A549 (cell line): ENCODE measurements around the gene BCAS3. TPM values are rescaled to one million over a fixed set of nuclear protein-coding genes. Genes with fewer than 3 reads are reported as not detected.

Experiments used
- ATAC-seq, 2 experiments: fragments of 200-7000 bp in 1 of 2; fragments of >200 bp in 1 of 2; cut with Nextera tagmentation in 1 of 2; cut with Tn5 transposase in 1 of 2; 3 replicates each; pipeline versions ENCODE4 v1.8.0 to v1.9.1; 2018 to 2020; ENCODE audit warnings: mild to moderate bottlenecking in 1 of 2, moderate library complexity in 1 of 2
- CTCF ChIA-PET: fragments of 300-600 bp; sonication (Branson Sonifier 250); formaldehyde crosslinking; extraction: SDS; loops from one replicate; lab custom pipeline; 2021; ENCODE audit warnings: antibody characterized with exemption, inconsistent platforms; lab: Yijun Ruan, JAX
- POLR2A ChIA-PET: fragments of 350-600 bp; formaldehyde crosslinking; extraction: SDS; loops from one replicate; lab custom pipeline; 2021; ENCODE audit warnings: antibody characterized with exemption, inconsistent platforms; lab: Yijun Ruan, JAX
- DNase-seq, 2 experiments: peaks; one replicate each; pipeline versions ENCODE4 v3.0.0 to v3.0.0-alpha.2; 2011 to 2016; ENCODE audit warnings: low read depth in 1 of 2, low spot score in 1 of 2
- FAIRE-seq: peaks from 2 replicates; lab custom pipeline; 2011; peaks lifted over from hg19 to GRCh38; lab: Jason Lieb, UNC
- H3K27ac ChIP-seq, 2 experiments: fragments of >200 bp; sonication (Bioruptor Twin); formaldehyde crosslinking; 3 replicates each; pipeline ENCODE4 v1.5.1; 2016 to 2017
- H3K4me1 ChIP-seq: fragments of >200 bp; sonication (Bioruptor Twin); formaldehyde crosslinking; 3 replicates; pipeline ENCODE4 v1.6.1; 2016
- H3K4me2 ChIP-seq: fragments of >200 bp; sonication (Bioruptor Twin); formaldehyde crosslinking; 3 replicates; pipeline ENCODE4 v1.6.1; 2016
- H3K4me3 ChIP-seq: fragments of >200 bp; sonication (Bioruptor Twin); formaldehyde crosslinking; 3 replicates; pipeline ENCODE4 v1.5.1; 2016
- H3K9me3 ChIP-seq: fragments of >200 bp; sonication (Bioruptor Twin); formaldehyde crosslinking; 3 replicates; pipeline ENCODE4 v1.6.1; 2016
- CBX2 ChIP-seq: fragments of 200-600 bp; sonication (generic); IDR thresholded peaks from 2 replicates; pipeline ENCODE4 v1.6.1; 2016; ENCODE audit warnings: low read depth, mild to moderate bottlenecking, borderline replicate concordance
- EP300 ChIP-seq, 2 experiments: fragments of >200 bp; sonication (Bioruptor Twin); formaldehyde crosslinking; IDR thresholded peaks; 2 replicates in 1 of 2; 3 replicates in 1 of 2; pipeline ENCODE4 v1.6.1; 2016 to 2017
- ESRRA ChIP-seq: fragments of 150-350 bp; IDR thresholded peaks from 2 replicates; pipeline ENCODE4 v1.6.1; 2014; ENCODE audit warnings: mild to moderate bottlenecking, low read length, borderline replicate concordance
- FOSL2 ChIP-seq, 2 experiments: fragments of 450-650 bp in 1 of 2; fragments of >200 bp in 1 of 2; sonication (Bioruptor Twin) in 1 of 2; formaldehyde crosslinking; IDR thresholded peaks; 2 replicates each; pipeline versions ENCODE4 v1.5.0 to v1.6.1; 2016 to 2020; ENCODE audit warnings: mild to moderate bottlenecking in 1 of 2, moderate library complexity in 1 of 2
- FOXS1 ChIP-seq: fragments of 250-450 bp; sonication (Bioruptor Pico); IDR thresholded peaks from 2 replicates; pipeline ENCODE4 v1.5.0; 2020; ENCODE audit warnings: mild to moderate bottlenecking, moderate library complexity
- HEYL ChIP-seq: fragments of 250-450 bp; sonication (Bioruptor Pico); IDR thresholded peaks from 2 replicates; pipeline ENCODE4 v1.8.0; 2021; ENCODE audit warnings: mild to moderate bottlenecking, moderate library complexity
- JUN ChIP-seq, 2 experiments: fragments of >200 bp; sonication (Bioruptor Twin); formaldehyde crosslinking; IDR thresholded peaks; 2 replicates in 1 of 2; 3 replicates in 1 of 2; pipeline ENCODE4 v1.6.1; 2016 to 2017
- MAFK ChIP-seq: fragments of 450-650 bp; IDR thresholded peaks from 2 replicates; pipeline ENCODE4 v1.6.1; 2014; ENCODE audit not compliant: partially characterized antibody
- MYC ChIP-seq: IDR thresholded peaks from 2 replicates; pipeline ENCODE4 v1.6.1; 2012; ENCODE audit warnings: mild to moderate bottlenecking, inconsistent platforms, low read length, improper control_type of control experiment, borderline replicate concordance
- POLR2AphosphoS2 ChIP-seq: conservative IDR thresholded peaks from 2 replicates; pipeline ENCODE4 v1.6.1; 2012; ENCODE audit warnings: low read length, improper control_type of control experiment, inconsistent platforms
- RARB ChIP-seq: fragments of 250-450 bp; sonication (Bioruptor Pico); IDR thresholded peaks from 2 replicates; pipeline ENCODE4 v1.8.0; 2021; ENCODE audit warnings: mild to moderate bottlenecking, moderate library complexity
- RCOR1 ChIP-seq: fragments of 150-350 bp; IDR thresholded peaks from 2 replicates; pipeline ENCODE4 v1.6.1; 2014; ENCODE audit warnings: antibody characterized with exemption, low read length, low read depth
- RFX5 ChIP-seq: fragments of 450-650 bp; IDR thresholded peaks from 2 replicates; pipeline ENCODE4 v1.7.1; 2014; ENCODE audit warnings: antibody characterized with exemption, mild to moderate bottlenecking, moderate library complexity
- TP53 ChIP-seq: fragments of 250-450 bp; sonication (Bioruptor Pico); IDR thresholded peaks from 2 replicates; pipeline ENCODE4 v1.5.0; 2021; ENCODE audit warnings: mild to moderate bottlenecking, moderate library complexity
- ZNF302 ChIP-seq: fragments of 250-450 bp; sonication (Bioruptor Pico); IDR thresholded peaks from 2 replicates; pipeline ENCODE4 v1.9.0; 2021; ENCODE audit warnings: inconsistent platforms, mild to moderate bottlenecking, moderate library complexity
- ZSCAN20 ChIP-seq: fragments of 250-450 bp; sonication (Bioruptor Pico); IDR thresholded peaks from 2 replicates; pipeline ENCODE4 v1.8.0; 2022; ENCODE audit warnings: mild to moderate bottlenecking, moderate library complexity
- WGBS: methylation state at CpG from one replicate; pipeline ENCODE4 v1.1.6; 2017; ENCODE audit errors: missing lambda C conversion rate; 5-methylcytosine and 5-hydroxymethylcytosine counted together
- polyA plus RNA-seq, 4 experiments: library from polyadenylated mRNA; depleted of rRNA in 3 of 4; stranded (reverse); fragments of >200 nt; fragmentation: RNase III in 1 of 4; extraction: RNeasy Plus Mini Kit Qiagen cat#74134 plus additional on column Dnase treatment in 1 of 4; gene quantifications; 2 replicates in 3 of 4; 3 replicates in 1 of 4; pipeline ENCODE4 v1.2.3, GENCODE V29; 2011 to 2017
- TF ChIP-seq, protein P1 (sequence below): IDR thresholded peaks from 2 replicates; pipeline ENCODE4 v1.6.1; 2012
- TF ChIP-seq, protein P2 (sequence below): fragments of >200 bp; sonication (Bioruptor Twin); formaldehyde crosslinking; IDR thresholded peaks from 3 replicates; pipeline ENCODE4 v1.5.1; 2016
- TF ChIP-seq, protein P3 (sequence below): fragments of 150-350 bp; IDR thresholded peaks from 2 replicates; pipeline ENCODE4 v1.6.1; 2014; ENCODE audit warnings: low read depth, mild to moderate bottlenecking, low read length
- TF ChIP-seq, protein P4 (sequence below): fragments of 450-650 bp; IDR thresholded peaks from 2 replicates; pipeline ENCODE4 v1.6.1; 2014; ENCODE audit warnings: antibody characterized with exemption
- TF ChIP-seq, protein P5 (sequence below): fragments of 250-450 bp; sonication (Bioruptor Pico); IDR thresholded peaks from 2 replicates; pipeline ENCODE4 v1.5.0; 2020; ENCODE audit warnings: low read depth, mild to moderate bottlenecking, moderate library complexity
- TF ChIP-seq, protein P6 (sequence below): fragments of >200 bp; sonication (Bioruptor Twin); formaldehyde crosslinking; IDR thresholded peaks from 3 replicates; pipeline ENCODE4 v1.6.1; 2016

Gene BCAS3
- polyA plus RNA-seq, 2 of the 4 experiments (the other 2 are of a cell fraction) = 14.7 to 43.4 TPM

DNA sequence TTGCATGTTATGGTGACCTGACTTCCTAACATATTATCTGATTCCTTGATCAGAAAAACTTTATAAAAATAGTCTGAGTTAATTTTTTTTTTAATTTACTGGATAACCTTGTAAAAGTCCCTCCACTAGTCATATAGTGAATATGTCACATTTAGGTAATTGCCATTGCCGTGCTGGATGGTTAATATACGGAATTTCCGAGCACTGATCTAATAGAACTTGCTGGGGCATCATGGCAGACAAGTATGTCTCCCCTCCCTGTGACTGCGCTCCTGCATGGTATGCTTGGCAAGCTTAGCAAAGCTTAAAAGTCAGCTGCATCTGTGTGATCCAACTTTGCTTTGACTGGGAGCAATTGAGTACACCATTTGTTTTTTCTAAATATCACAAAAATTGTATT lies 482.6 kb downstream of the BCAS3 start:
- Histone ChIP-seq H3K4me3 (no peak overlapping the region), H3K9me3 (no peaks in the 10 kb centered on the region), H3K4me2 (no peak overlapping the region; the same call in 2 of the 3 replicates), H3K27ac (no peak overlapping the region), H3K4me1 (peaks cover 50% of the 10 kb centered on the region)
- no peak for FAIRE-seq
- CTCF ChIA-PET = interaction anchor here (0.6 to 1.2 kb wide), 2 partner anchors 149 to 676 kb away, joined by 3 to 4 read pairs; no protein-coding TSS in a partner anchor
- 92% methylated on average over 4 of the region's 4 CpGs for WGBS
- DNase-seq = no peak
- POLR2A ChIA-PET = no interaction called here
- no peak for ATAC-seq
- TF ChIP-seq HEYL (CRISPR knock-in tag) (no peak), EP300 (IDR thresholded peaks at IDR 0.05) (no peak), ZNF302 (CRISPR knock-in tag) (no peak), TP53 (no peak), RARB (CRISPR knock-in tag) (no peak), JUN (IDR thresholded peaks at IDR 0.05) (no peak), CBX2 (no peak), FOSL2 (IDR thresholded peaks at IDR 0.05) (no peak), FOSL2 (CRISPR knock-in tag; IDR thresholded peaks at IDR 0.05) (no peak), MAFK (no peak), POLR2AphosphoS2 (no peak), FOXS1 (CRISPR knock-in tag) (no peak), RFX5 (no peak)
- TF ChIP-seq, protein P1, sequence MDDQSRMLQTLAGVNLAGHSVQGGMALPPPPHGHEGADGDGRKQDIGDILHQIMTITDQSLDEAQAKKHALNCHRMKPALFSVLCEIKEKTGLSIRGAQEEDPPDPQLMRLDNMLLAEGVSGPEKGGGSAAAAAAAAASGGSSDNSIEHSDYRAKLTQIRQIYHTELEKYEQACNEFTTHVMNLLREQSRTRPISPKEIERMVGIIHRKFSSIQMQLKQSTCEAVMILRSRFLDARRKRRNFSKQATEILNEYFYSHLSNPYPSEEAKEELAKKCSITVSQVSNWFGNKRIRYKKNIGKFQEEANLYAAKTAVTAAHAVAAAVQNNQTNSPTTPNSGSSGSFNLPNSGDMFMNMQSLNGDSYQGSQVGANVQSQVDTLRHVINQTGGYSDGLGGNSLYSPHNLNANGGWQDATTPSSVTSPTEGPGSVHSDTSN = no peak
- TF ChIP-seq, protein P2, sequence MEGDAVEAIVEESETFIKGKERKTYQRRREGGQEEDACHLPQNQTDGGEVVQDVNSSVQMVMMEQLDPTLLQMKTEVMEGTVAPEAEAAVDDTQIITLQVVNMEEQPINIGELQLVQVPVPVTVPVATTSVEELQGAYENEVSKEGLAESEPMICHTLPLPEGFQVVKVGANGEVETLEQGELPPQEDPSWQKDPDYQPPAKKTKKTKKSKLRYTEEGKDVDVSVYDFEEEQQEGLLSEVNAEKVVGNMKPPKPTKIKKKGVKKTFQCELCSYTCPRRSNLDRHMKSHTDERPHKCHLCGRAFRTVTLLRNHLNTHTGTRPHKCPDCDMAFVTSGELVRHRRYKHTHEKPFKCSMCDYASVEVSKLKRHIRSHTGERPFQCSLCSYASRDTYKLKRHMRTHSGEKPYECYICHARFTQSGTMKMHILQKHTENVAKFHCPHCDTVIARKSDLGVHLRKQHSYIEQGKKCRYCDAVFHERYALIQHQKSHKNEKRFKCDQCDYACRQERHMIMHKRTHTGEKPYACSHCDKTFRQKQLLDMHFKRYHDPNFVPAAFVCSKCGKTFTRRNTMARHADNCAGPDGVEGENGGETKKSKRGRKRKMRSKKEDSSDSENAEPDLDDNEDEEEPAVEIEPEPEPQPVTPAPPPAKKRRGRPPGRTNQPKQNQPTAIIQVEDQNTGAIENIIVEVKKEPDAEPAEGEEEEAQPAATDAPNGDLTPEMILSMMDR = no peak

DNA sequence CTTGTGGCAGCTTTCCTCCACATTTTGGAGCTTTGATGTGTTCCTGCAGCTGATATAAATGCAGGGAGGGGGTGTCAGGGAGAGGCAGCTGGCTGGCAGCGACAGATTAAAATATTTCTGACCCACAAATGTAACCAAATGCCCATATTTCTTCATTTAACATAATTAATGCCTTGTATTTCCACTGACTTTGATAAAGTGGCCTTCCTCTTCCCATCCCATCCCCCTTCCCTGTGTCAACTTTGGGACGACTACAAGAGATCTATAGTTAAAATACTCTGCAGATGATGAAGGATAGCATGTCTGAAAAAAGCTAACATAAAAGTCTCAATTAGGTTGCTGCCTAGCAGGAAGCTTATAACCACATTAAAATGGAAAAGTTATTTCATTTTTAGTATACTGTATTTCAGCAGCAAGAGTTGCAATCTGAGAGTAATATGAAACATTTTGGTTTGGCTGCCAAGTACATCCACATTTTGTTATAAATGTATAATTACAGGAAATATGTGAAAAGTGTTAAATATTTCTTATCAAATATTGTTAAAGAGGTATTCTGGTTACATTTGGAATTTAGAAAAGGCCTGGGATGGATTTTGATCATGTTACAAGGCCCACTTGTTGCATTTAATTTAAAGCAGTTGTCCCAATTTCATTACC lies 483.3 kb downstream of the BCAS3 start:
- peaks cover 42% of the 10 kb centered on the region for H3K4me1 ChIP-seq
- no peak for TF ChIP-seq FOSL2 (IDR thresholded peaks at IDR 0.05)
- no peak for TF ChIP-seq FOSL2 (CRISPR knock-in tag; IDR thresholded peaks at IDR 0.05)
- no peak for TF ChIP-seq POLR2AphosphoS2
- no peak for TF ChIP-seq RFX5
- TF ChIP-seq, protein P3, sequence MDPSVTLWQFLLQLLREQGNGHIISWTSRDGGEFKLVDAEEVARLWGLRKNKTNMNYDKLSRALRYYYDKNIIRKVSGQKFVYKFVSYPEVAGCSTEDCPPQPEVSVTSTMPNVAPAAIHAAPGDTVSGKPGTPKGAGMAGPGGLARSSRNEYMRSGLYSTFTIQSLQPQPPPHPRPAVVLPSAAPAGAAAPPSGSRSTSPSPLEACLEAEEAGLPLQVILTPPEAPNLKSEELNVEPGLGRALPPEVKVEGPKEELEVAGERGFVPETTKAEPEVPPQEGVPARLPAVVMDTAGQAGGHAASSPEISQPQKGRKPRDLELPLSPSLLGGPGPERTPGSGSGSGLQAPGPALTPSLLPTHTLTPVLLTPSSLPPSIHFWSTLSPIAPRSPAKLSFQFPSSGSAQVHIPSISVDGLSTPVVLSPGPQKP = no peak
- TF ChIP-seq HEYL (CRISPR knock-in tag) = no peak
- TF ChIP-seq ESRRA = no peak
- TF ChIP-seq RCOR1 = no peak
- TF ChIP-seq, protein P4, sequence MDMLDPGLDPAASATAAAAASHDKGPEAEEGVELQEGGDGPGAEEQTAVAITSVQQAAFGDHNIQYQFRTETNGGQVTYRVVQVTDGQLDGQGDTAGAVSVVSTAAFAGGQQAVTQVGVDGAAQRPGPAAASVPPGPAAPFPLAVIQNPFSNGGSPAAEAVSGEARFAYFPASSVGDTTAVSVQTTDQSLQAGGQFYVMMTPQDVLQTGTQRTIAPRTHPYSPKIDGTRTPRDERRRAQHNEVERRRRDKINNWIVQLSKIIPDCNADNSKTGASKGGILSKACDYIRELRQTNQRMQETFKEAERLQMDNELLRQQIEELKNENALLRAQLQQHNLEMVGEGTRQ = no peak
- TF ChIP-seq EP300 (IDR thresholded peaks at IDR 0.05) = no peak
- TF ChIP-seq, protein P5, sequence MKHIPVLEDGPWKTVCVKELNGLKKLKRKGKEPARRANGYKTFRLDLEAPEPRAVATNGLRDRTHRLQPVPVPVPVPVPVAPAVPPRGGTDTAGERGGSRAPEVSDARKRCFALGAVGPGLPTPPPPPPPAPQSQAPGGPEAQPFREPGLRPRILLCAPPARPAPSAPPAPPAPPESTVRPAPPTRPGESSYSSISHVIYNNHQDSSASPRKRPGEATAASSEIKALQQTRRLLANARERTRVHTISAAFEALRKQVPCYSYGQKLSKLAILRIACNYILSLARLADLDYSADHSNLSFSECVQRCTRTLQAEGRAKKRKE = no peak
- TF ChIP-seq, protein P6, sequence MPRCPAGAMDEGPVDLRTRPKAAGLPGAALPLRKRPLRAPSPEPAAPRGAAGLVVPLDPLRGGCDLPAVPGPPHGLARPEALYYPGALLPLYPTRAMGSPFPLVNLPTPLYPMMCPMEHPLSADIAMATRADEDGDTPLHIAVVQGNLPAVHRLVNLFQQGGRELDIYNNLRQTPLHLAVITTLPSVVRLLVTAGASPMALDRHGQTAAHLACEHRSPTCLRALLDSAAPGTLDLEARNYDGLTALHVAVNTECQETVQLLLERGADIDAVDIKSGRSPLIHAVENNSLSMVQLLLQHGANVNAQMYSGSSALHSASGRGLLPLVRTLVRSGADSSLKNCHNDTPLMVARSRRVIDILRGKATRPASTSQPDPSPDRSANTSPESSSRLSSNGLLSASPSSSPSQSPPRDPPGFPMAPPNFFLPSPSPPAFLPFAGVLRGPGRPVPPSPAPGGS = no peak
- no peak for TF ChIP-seq RARB (CRISPR knock-in tag)
- TF ChIP-seq ZNF302 (CRISPR knock-in tag) = no peak
- TF ChIP-seq, protein P2 = no peak
- no peak for TF ChIP-seq MYC
- no peak for TF ChIP-seq ZSCAN20 (CRISPR knock-in tag)
- TF ChIP-seq CBX2 = no peak
- no peaks in the 10 kb centered on the region for H3K9me3 ChIP-seq
- ATAC-seq = no peak
- no peak overlapping the region for H3K4me2 ChIP-seq
- 70% methylated on average over 2 of the region's 2 CpGs for WGBS
- POLR2A ChIA-PET = no interaction called here
- 0 out of 6 replicates have a peak overlapping the region, but pooled peaks of 1 of the 2 experiments have one; percentile 4 for H3K27ac ChIP-seq
- CTCF ChIA-PET = interaction anchor here (0.6 to 1.2 kb wide), 4 partner anchors 13 to 675 kb away, joined by 3 to 4 read pairs (median 4); no protein-coding TSS in a partner anchor
- no peak for FAIRE-seq
- DNase-seq = no peak
- no peak overlapping the region for H3K4me3 ChIP-seq
